Measurements from ENCODE around the gene NRG3.

DNA sequence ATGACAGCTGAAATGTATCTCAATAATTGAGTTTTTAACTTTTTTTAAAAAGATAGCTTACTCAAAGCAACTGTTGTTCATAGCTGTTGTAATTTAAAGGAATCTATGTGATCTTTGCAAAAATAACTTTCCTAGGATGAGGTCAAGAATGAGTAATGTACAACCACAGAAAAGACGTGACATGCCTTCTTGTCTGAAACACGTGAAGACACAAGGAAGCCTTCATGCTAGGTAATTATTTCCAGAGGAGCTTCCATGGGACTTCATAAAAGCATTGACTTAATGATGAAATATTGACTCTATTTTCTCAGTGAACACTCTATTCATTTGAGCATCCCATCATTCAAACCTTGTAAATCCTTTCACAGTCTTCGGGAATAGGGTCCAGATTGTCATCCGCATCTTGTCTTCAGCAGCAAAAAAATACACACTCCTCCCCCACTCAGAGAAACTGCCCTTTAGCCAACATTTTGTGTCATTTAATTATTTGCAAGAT lies 528.0 kb downstream of the NRG3 start:
- TF ChIP-seq POLR2A (IDR thresholded peaks at IDR 0.05) (no peak), POLR2AphosphoS5 (IDR thresholded peaks at IDR 0.05) (no peak), EP300 (IDR thresholded peaks at IDR 0.05) (no peak)
- TF ChIP-seq, protein P1, sequence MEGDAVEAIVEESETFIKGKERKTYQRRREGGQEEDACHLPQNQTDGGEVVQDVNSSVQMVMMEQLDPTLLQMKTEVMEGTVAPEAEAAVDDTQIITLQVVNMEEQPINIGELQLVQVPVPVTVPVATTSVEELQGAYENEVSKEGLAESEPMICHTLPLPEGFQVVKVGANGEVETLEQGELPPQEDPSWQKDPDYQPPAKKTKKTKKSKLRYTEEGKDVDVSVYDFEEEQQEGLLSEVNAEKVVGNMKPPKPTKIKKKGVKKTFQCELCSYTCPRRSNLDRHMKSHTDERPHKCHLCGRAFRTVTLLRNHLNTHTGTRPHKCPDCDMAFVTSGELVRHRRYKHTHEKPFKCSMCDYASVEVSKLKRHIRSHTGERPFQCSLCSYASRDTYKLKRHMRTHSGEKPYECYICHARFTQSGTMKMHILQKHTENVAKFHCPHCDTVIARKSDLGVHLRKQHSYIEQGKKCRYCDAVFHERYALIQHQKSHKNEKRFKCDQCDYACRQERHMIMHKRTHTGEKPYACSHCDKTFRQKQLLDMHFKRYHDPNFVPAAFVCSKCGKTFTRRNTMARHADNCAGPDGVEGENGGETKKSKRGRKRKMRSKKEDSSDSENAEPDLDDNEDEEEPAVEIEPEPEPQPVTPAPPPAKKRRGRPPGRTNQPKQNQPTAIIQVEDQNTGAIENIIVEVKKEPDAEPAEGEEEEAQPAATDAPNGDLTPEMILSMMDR (IDR thresholded peaks at IDR 0.05), result no peak

Data from upper lobe of left lung (tissue), 4 donors.